Occipital lobe (tissue), 2 donors: ENCODE results near the gene NPHP1. TPM values are rescaled to one million over a fixed set of nuclear protein-coding genes. Genes with fewer than 3 reads are reported as not detected.

ENCODE experiments used
- small RNA-seq: library from RNA; depleted of rRNA; stranded (forward); fragments of <200 nt; gene quantifications from one replicate; pipeline ENCODE3, GENCODE V24; 2014
- total RNA-seq: library from RNA; depleted of rRNA; stranded (reverse); fragments of >200 nt; gene quantifications from one replicate; pipeline ENCODE4 v1.2.3, GENCODE V29; 2014

The NPHP1 gene
- total RNA-seq, 1 donor from 2014 or later, result 4.4 TPM

Small RNAs within 50 kb of the gene (small RNA-seq; reads per million reads assigned to genes)
- gene MIR4436B1, result not detected

Other genes starting within 250 kb of the NPHP1 start
- gene MALL, start 89.2 kb downstream of the NPHP1 start, total RNA-seq, result 0.94 TPM
- gene MTLN, start 7.5 kb upstream of the NPHP1 start, total RNA-seq, result 10.1 TPM